DMS53 treated with DMSO at 0.1 percent for 48 hours (cell line): ENCODE results near the gene DSCAML1.
"Not testable (repeated sequence)": the region's sequence is repeated elsewhere in the genome, so short reads cannot be mapped to it uniquely, and the experiment has no call there.

ENCODE experiments used
- DNase-seq: peaks from one replicate; lab custom pipeline; 2025; ENCODE audit not compliant: unreplicated experiment; lab: John Stamatoyannopoulos, UW

Gene DSCAML1

DNA sequence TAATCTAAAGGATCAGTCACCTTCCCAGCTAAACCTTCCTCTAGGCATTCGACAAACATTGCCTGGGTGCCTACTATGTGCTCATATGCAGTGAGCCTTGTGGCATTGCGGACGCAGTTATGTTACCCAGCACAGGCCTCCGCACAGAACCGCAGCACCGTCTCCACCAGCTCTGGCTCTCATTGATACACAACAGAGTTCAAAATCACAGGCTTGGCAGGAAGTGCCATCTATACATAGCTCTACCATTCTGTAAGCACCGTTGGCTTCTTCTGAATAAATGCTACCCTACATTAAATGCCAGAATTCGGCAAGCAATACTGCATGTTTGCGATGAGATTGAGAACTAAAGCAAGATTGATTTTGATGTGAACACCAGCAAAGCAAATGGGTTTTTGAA is 31.0 kb downstream of the DSCAML1 start:
- DNase-seq = no peak

DNA sequence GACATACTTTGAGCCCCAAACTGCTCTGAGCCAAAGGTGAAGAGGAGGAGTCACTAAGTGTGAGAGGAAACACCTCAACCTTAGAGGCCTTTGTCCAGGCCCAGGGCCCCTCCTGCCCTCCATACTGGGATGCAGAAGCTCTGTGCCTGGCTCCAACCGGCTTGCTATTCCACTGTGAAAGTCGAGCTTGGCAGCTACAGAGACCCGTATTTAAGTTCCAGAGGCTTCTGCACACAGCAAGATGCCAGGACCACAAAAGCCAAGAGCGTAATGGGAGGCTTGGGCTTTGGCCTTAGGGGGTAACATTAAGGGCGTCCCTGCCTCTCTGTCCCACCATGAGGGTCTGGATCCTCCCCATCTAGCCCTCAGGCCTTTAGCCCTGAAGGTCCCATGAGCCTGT is 31.9 kb downstream of the DSCAML1 start:
- DNase-seq = no peak

DNA sequence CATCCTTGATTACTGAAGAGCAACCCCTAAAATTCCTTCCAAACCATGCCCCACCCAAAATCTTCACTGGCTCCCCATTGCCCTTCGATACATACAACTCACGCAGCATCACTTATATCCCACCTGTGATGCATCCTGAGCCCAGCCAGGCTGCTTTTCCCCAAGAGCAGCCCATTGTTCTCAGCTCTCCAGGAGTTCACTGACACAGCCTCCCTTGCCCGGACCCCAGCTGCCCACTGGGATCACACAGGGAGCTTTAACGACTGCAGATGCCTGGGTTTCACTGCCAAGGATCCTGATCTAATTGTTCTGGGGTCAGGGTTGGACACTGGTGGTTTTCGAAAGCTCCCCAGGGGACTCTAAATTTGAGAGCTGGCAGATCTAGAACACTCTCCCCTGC is 33.6 kb downstream of the DSCAML1 start:
- DNase-seq = not testable (repeated sequence)

DNA sequence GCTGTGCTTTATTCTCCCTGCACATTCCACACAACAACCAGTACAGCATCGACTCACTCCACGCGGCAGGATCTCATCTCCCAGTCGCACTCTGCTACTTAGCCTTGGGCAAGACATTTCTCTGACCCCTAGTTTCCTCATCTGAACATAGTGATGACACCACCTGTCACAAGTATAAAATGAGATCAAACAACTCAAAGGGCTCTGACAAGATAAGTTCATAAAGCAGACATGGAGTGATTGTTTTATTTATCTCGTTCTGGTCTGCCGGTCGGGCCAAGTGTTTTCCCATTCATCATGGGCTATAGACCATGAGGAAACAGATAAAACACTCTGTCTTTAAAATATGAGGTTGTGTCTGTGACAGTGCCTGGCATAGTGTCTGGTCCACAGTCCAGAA is 35.0 kb downstream of the DSCAML1 start:
- peak; percentile 94 for DNase-seq

DNA sequence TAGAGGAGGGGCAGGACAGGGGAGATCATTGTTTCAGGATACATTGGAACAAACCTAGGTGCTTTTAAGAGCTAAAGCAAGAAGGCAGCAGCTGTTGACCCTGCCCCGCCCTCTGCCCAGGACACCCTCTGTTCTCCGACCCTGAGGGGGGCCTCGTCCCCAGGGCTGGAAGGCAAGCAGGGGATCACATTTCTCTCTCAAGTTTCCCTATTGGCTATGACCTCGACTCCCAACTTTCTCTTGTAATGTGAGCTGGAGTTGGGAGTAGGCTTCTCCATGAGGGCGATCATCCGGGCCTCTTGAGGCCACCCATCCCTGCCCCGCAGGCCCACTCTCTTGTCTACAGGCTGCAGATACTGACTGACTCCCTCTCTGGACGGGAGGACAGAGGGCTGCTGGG is 37.7 kb downstream of the DSCAML1 start:
- no peak for DNase-seq

DNA sequence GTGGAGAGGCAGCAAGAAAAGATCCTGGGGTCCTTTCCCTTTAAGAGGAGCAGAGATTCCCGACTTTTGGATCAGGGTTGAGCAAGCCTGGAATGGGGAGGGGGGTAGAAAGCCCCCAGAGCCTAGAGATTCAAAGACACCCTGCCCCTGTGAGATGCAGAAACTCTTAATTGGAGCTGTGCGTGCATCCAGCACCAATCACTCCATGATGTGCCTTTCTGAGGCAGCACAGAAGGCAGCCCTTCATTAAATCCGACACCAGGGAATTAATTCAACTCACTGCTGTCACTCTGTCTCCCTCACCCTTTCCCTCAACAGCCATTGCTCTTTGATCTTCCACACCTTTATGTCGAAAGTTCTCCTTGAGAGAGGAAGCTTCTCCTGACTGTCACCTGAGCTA is 43.0 kb downstream of the DSCAML1 start:
- no peak for DNase-seq

DNA sequence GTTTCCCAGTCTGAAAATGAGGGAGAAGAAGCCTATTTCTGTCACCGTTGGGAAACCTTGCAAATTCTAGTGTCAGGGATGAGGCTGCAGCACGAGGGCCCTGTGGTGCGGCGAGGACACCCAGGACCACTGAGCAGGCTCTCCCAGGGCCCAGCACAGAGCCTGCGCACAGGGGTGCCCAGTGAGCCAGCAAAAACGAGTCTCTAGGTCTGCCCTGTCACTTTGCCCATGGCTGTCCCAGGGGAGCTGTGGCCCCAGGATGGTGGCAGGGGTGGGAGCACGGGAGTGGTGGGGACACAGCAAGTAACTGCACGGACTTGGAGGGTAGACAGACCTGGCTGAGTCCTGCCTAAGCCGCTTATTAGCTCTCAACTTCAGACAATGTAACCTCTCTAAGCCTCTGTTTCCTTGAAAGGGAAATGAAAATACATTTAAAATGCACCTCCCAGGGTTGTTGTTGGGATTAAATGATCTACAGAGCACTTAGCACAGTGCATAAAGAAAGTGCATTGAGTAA is 44.2 kb downstream of the DSCAML1 start:
- DNase-seq = no peak

DNA sequence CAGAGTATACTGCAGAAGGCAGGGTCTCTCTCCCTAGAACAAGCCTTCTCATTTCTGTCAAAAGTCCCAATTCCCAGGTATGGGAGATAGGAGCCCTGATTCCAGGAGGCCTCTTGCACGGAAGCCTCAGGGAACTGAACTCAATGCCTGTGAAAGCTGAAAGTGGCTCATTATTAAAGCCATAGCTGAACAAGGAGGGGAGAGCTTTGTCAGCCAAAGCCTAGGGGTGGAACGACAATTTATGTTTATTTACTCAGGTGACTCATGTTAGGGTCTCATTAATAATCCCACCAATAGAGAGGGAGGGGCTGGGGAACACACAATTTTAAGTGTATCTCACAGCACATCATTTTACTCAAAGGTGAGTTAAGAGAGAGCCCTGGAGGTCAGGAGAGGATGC is 44.9 kb downstream of the DSCAML1 start:
- no peak for DNase-seq

DNA sequence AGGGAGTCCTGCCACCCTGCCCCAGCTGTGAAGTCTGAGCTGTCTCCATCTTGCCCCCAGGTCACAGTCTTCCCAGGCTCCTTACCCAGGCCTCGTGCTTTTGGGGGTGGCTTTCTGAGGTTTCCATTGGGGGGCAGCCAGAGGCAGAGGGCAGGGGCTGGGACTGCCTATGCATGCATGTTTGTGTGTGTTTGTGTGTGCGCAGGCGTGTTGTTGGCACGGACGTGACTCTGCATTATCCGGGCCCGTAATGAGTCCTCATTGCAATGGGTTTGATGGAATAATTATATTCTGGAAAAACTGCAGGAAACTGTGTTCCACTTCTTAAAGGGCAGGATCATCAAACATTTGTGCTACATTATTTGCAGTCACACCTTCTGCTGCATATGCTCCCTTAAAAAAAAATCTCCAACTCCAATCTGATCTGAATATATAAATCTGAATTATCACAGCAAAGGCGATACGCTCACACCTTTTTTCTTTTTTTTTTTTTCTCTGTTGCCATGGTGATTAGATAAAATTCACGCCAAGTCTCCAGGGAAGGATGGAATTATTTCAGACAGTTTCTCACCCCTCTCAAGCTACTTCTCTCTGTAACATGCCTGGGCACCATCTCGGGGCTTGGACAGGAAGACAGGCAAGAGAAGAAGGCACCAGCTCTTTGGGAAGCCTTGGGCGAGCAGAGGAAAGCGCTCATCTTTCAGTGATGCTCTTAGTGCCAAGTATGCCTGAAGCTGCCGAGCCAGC is 45.9 kb downstream of the DSCAML1 start:
- no peak for DNase-seq

DNA sequence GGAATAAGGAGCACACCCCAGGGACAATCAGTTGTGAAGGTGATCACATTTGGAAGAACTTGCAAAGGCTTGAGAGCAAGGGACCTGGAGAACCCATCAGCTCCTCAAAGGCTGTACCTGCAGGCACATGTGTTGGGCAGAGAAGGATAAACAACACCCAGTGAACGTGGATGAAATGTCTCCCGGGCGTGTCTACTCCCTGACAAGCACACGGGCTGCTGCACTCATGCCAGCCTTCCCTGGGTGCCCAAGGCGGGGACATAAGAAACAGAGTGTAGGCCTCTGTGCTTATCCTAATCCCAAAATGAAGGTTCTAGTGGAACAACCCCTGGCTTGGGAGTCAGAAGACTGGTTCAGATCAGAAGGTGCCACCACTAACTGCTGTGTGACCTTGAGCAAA is 46.7 kb downstream of the DSCAML1 start:
- DNase-seq = no peak

DNA sequence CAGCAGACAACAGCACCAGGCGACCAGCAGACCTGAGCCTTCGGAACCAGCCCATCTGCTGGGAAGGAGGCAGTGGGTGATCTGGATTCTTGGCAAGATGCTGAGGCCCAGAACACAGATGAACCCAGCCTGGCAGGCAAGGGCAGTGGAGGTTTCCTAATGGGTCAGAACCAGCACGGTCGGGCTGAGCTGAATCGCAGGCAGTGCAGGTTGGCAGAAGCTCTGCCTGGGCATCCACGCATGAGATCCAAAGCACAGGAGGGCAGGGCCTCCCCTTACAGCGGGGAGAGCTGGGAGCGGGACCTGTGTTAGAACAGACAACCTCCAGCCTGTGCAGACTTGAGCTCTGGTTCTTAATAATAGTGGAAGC is 47.5 kb downstream of the DSCAML1 start:
- DNase-seq = no peak

DNA sequence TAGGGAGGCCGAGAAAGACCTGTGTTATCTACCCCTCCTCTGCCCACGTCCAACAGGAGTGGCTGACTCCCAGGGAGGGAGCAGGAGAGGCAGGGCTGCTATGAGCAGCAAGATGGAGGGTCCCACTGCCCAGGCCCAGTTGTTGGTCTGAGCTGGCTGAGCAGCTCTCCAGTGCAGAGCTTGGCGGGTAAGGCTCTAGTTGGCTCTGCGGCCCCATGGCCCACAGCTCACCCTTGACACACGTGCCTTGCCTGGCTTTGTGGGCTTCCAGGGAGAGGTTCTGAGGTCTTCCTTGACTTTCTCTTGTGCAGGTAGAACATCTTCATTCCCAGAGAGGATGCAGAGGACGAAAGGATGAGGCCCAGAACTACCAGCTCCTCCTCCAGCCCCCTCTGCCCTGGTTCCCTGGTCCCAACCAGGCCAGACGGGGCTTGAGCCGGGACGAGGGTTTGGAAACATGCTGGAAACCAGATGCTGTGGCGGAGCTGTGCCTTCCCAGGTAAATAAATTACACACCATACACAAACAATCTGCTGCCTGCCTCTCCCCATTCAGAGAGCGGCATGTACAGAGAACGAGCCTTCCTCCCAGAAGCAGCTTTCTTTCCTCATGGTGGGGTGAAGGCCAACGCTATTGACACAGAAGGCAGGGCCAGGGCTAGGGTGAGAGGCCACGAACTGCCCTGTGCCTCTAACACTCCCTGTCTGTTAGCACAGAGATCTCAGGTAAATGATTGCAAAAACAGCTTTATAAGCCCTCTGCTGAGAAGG is 48.1 kb downstream of the DSCAML1 start:
- DNase-seq = no peak

DNA sequence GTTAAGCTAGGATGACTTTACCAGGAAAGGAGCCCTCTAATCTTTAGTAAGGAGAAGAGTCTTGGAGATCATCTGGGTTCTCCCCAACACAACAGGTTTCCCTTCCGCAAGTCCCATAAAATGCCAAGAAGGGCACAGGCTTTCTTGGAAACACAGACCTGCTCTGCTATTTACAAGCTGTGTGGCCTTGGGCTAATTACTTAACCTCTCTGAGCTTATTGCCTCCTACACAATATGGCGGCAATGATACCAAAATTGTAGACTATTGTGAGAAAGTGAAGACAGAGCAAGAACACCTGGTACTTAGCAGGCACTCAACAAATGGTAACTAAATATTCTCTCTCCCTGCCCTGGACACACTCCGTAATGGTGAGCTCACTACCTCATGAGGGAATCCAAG is 49.1 kb downstream of the DSCAML1 start:
- DNase-seq = no peak

DNA sequence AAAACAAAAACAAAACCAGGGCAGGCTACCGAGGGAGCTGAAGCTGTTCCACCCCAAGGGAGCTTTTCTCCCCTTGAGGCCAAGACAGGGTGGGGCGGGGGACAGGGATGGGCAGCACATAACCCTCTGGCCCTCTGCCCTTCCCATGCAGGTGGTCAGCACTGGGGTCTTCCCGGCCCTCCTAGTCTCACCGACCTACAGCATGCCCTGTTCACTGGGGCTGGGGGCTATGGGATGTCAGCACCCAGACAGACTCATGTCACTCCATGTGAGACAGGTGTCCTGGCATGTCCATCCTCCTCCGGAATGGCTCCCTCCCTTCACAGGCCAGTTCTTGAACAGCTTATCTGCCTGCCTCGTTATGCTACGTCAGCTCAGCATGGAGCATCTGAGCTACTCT is 51.7 kb downstream of the DSCAML1 start:
- DNase-seq = no peak

DNA sequence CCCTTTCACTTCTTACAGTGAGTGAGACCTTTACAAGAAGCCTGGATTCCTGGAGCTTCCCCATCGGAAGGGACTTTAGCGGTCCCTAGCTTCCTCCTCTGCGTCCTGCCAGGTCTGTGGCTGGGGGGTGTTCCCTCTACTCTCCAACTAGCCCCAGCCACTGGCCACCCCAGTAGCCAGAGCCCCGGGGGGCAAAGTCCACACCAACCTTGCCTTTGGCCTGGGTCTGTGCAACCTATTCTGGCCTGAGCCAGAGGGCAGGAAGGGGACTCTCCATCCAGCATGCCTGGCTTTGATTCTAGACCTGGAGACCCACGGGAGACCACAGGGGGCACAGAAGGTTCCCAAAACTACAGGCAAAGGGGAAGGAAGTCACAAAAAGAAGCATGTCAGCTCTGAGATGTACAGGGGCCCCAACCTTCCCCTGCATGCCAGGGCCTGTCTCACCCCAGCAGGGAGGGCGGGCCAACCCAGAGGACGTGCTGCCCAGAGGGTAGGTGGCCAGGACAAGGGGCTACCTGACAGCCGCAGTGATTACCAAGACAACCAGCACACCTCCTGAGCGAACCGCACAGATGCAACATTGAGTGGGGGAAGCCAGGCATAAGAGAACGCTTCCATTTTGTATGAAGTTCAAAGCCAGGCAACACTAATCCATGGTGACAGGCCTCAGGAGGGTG is 52.4 kb downstream of the DSCAML1 start:
- DNase-seq = no peak

DNA sequence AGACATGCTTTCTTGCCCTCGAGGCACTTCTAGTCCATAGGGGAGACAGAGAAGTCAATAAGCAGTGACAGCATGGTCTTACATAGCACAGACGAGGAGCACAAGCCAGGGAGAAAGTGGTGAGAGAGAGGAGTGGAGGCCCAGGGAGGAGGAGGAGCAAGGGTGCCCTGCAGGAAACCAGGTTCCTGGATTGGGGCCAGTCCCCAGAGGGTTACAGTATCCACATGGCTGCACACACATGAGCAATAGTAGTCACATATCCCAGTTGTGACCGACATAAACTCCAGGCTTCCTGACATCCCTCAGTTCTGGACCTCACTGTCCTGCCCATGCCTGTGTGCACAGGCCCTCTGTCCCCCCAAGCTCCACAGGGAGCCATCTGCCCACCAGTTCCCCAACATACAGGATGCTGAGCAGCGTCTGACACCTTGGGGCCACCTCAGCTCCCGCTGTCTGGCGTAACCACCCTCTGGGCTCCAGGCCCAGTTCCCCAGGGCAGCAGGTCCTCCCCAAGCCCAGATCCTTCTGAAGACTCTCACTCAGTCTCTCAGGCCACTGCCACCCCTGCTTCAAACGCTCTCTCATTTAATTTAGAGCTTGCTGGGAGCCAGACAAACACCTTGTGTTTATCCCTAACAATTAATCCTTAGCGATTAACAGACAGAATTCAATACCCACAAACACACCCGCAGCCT is 53.7 kb downstream of the DSCAML1 start:
- no peak for DNase-seq

DNA sequence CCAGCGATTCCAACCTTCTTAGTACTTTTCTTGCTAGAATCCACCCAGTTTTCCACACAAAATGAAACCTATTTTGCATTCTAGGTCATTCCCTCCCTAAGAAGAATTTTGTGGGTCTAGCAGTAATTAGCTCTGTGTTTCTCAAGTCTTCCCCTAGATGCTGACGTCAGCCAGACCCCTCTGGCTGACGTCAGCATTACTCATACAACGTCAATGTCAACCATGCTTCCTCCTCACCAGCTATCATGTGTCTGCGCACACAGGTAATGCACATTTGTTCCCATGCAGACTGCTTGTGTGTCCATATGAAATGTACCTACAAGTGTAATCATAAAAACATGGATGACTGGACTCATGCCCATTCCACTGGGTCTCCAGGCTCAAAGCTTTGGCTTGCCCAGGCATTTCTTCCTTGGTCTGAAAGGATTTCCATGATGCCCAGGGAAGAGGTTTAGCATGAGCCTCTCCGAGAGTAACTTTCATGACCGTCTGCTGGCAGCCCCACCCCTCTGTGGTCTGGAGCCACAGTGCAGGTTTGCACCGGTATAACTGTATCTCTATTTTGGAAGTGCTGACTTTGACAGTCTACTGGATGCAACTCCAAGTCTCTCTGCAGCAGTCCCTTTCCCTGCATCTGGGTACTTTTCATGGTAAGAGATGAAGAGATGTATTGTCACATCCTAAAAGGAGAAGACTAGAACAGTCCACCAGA is 58.6 kb downstream of the DSCAML1 start:
- DNase-seq = no peak

DNA sequence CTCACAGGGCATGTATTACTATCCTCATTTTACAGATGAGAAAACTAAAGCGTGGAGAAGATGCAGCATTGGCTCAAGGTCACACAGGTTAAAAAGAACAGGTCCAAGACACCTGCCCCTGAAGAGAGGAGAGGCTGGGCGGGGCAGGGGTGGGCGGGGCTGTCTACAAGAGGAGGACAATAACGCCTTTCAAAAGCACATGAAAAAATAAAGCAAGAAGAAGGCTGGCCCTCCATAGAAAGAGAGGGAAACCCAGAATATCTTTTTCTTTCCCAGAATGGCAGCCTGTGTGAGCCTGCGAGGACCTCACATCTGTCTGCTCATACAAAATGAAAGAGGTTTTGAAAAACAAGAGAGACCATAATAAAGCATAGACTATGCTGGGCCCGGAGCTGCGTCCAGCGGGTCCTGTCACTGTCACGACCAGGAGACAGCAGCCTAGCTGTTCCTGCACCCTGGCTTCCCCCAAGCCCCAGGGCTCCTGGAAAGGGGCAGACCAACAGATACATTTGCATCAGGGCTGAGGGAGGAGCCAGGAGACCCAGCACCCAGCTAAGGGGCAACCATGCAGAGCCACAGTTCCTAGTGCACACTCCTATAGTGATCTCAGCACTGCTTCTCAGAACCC is 61.6 kb downstream of the DSCAML1 start:
- DNase-seq = no peak

DNA sequence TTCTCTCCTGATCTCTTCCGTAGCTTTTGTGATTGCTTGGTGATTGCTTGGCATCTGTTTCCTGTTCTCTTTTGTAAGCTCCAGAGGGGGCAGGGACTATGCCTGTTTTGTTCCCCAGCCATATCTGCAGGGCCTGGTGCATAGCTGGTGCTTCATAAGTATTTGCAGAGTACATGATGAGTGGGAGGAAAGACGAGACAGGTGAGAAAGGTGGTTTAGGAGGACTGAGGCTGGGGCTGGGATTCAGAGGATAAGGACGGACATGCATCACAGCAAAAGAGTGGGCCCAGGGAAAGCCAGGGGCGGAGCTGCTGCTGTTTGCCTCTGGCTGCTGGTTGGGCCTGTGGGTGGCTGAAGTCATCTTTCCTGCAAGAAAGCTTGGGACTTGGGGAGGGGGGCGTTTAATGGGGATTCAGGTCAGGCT is 62.4 kb downstream of the DSCAML1 start:
- DNase-seq = peak; percentile 92

DNA sequence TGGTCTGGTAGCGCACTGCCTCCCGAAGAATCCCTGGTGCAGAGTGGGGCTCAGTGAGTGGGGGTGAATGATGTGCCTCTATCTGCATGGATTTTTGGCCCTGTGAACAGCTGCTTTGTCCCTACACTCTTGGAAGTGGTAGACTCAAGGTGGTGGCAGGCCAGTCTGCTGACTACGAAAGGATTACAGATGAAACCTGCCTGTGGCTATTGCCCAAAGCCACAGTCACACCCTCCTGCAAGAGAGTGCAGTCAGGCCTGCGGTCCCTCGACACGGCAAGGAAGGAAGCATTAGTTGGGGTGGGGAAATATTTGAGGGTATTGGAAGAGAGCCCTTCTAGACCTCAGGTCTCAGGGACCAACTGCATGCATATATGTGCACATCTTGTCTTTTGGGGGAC is 63.7 kb downstream of the DSCAML1 start:
- no peak for DNase-seq
